ENCODE data around the gene ITGAV.
"Not testable (repeated sequence)": the region's sequence is repeated elsewhere in the genome, so short reads cannot be mapped to it uniquely, and the experiment has no call there.

ITGAV gene

GRCh38 chr2:186561467-186562208, 28.2 kb upstream of the ITGAV start:
- no peaks in the 10 kb centered on the region for H3K9me3 Mint-ChIP-seq
- no peak for ATAC-seq

GRCh38 chr2:186562209-186562578, 27.7 kb upstream of the ITGAV start:
- Mint-ChIP-seq H3K4me1 (no peaks in the 10 kb centered on the region), H3K27ac (no peak overlapping the region), H3K36me3 (ENCODE audit: low read depth) (no peaks in the 10 kb centered on the region), H3K4me3 (no peak overlapping the region), H3K27me3 (peaks cover 12% of the 10 kb centered on the region), H3K9me3 (no peaks in the 10 kb centered on the region)
- ATAC-seq (no peak), DNase-seq (no peak)

More at GRCh38 chr2:186561467-186562208, 28.2 kb upstream of the ITGAV start:
- no peak overlapping the region for H3K27ac Mint-ChIP-seq
- peaks cover 12% of the 10 kb centered on the region for H3K27me3 Mint-ChIP-seq
- H3K4me3 Mint-ChIP-seq, result no peak overlapping the region
- no peak for DNase-seq
- no peaks in the 10 kb centered on the region for H3K36me3 Mint-ChIP-seq (ENCODE audit: low read depth)
- no peaks in the 10 kb centered on the region for H3K4me1 Mint-ChIP-seq

GRCh38 chr2:186568600-186568999, 21.3 kb upstream of the ITGAV start:
- H3K4me1 Mint-ChIP-seq; H3K9me3 Mint-ChIP-seq; DNase-seq; ATAC-seq; H3K4me3 Mint-ChIP-seq; H3K27me3 Mint-ChIP-seq; H3K27ac Mint-ChIP-seq; H3K36me3 Mint-ChIP-seq (ENCODE audit: low read depth): not testable (repeated sequence)

GRCh38 chr2:186569127-186569526, 20.7 kb upstream of the ITGAV start:
- H3K4me1 Mint-ChIP-seq; H3K27ac Mint-ChIP-seq; H3K36me3 Mint-ChIP-seq (ENCODE audit: low read depth); ATAC-seq; DNase-seq; H3K27me3 Mint-ChIP-seq; H3K9me3 Mint-ChIP-seq; H3K4me3 Mint-ChIP-seq: not testable (repeated sequence)

GRCh38 chr2:186569897-186570296, 20.0 kb upstream of the ITGAV start:
- peaks cover 4% of the 10 kb centered on the region for H3K27me3 Mint-ChIP-seq
- H3K9me3 Mint-ChIP-seq, result no peaks in the 10 kb centered on the region
- no peak for ATAC-seq
- H3K4me1 Mint-ChIP-seq, result no peaks in the 10 kb centered on the region
- no peak overlapping the region for H3K27ac Mint-ChIP-seq
- no peak overlapping the region for H3K4me3 Mint-ChIP-seq
- no peak for DNase-seq
- H3K36me3 Mint-ChIP-seq (ENCODE audit: low read depth), result no peaks in the 10 kb centered on the region

- no peaks in the 10 kb centered on the region for H3K36me3 Mint-ChIP-seq (ENCODE audit: low read depth)
- H3K9me3 Mint-ChIP-seq, result no peaks in the 10 kb centered on the region
- H3K27ac Mint-ChIP-seq, result no peak overlapping the region
- no peak for ATAC-seq
- H3K4me1 Mint-ChIP-seq, result peaks cover 3% of the 10 kb centered on the region
- no peak overlapping the region for H3K4me3 Mint-ChIP-seq
- DNase-seq, result no peak
- H3K27me3 Mint-ChIP-seq, result peaks cover 2% of the 10 kb centered on the region
Measured at GRCh38 chr2:186570604-186571003, 19.3 kb upstream of the ITGAV start.

GRCh38 chr2:186572705-186573104, 17.2 kb upstream of the ITGAV start:
- H3K36me3 Mint-ChIP-seq (ENCODE audit: low read depth), result no peaks in the 10 kb centered on the region

GRCh38 chr2:186573531-186573930, 16.3 kb upstream of the ITGAV start:
- H3K4me3 Mint-ChIP-seq, result no peak overlapping the region
- H3K4me1 Mint-ChIP-seq, result peaks cover 3% of the 10 kb centered on the region
- H3K27ac Mint-ChIP-seq, result no peak overlapping the region
- no peaks in the 10 kb centered on the region for H3K27me3 Mint-ChIP-seq
- H3K9me3 Mint-ChIP-seq, result no peaks in the 10 kb centered on the region
- H3K36me3 Mint-ChIP-seq (ENCODE audit: low read depth), result no peaks in the 10 kb centered on the region
- ATAC-seq (no peak), DNase-seq (no peak)

More at GRCh38 chr2:186572705-186573104, 17.2 kb upstream of the ITGAV start:
- Mint-ChIP-seq H3K9me3 (no peaks in the 10 kb centered on the region), H3K4me3 (no peak overlapping the region), H3K4me1 (peaks cover 3% of the 10 kb centered on the region), H3K27ac (no peak overlapping the region), H3K27me3 (no peaks in the 10 kb centered on the region)
- ATAC-seq (no peak), DNase-seq (no peak)

GRCh38 chr2:186575302-186575701, 14.6 kb upstream of the ITGAV start:
- Mint-ChIP-seq H3K27ac (no peak overlapping the region), H3K9me3 (no peaks in the 10 kb centered on the region), H3K4me1 (peaks cover 3% of the 10 kb centered on the region), H3K27me3 (no peaks in the 10 kb centered on the region), H3K4me3 (no peak overlapping the region), H3K36me3 (ENCODE audit: low read depth) (no peaks in the 10 kb centered on the region)
- ATAC-seq, result peak; percentile 86
- DNase-seq, result no peak

- H3K36me3 Mint-ChIP-seq (ENCODE audit: low read depth), result no peaks in the 10 kb centered on the region
Measured at GRCh38 chr2:186575856-186576255, 14.0 kb upstream of the ITGAV start.

GRCh38 chr2:186576614-186577013, 13.2 kb upstream of the ITGAV start:
- no peak for ATAC-seq
- no peaks in the 10 kb centered on the region for H3K9me3 Mint-ChIP-seq

More at GRCh38 chr2:186575856-186576255, 14.0 kb upstream of the ITGAV start:
- Mint-ChIP-seq H3K27ac (no peak overlapping the region), H3K4me3 (no peak overlapping the region), H3K9me3 (no peaks in the 10 kb centered on the region), H3K4me1 (peaks cover 3% of the 10 kb centered on the region), H3K27me3 (no peaks in the 10 kb centered on the region)
- no peak for DNase-seq
- ATAC-seq, result no peak

GRCh38 chr2:186582698-186583097, 7.2 kb upstream of the ITGAV start:
- DNase-seq, result no peak
- no peak for ATAC-seq
- Mint-ChIP-seq H3K36me3 (ENCODE audit: low read depth) (no peaks in the 10 kb centered on the region), H3K4me1 (no peaks in the 10 kb centered on the region), H3K27me3 (no peaks in the 10 kb centered on the region), H3K27ac (no peak overlapping the region), H3K4me3 (no peak overlapping the region), H3K9me3 (no peaks in the 10 kb centered on the region)

More at GRCh38 chr2:186576614-186577013, 13.2 kb upstream of the ITGAV start:
- Mint-ChIP-seq H3K27ac (no peak overlapping the region), H3K27me3 (no peaks in the 10 kb centered on the region), H3K36me3 (ENCODE audit: low read depth) (no peaks in the 10 kb centered on the region), H3K4me3 (no peak overlapping the region), H3K4me1 (peaks cover 3% of the 10 kb centered on the region)
- DNase-seq, result no peak

GRCh38 chr2:186584053-186584452, 5.8 kb upstream of the ITGAV start:
- no peaks in the 10 kb centered on the region for H3K36me3 Mint-ChIP-seq (ENCODE audit: low read depth)
- no peak overlapping the region for H3K27ac Mint-ChIP-seq
- H3K27me3 Mint-ChIP-seq, result no peaks in the 10 kb centered on the region
- H3K4me1 Mint-ChIP-seq, result peaks cover 3% of the 10 kb centered on the region
- DNase-seq (no peak), ATAC-seq (no peak)
- no peak overlapping the region for H3K4me3 Mint-ChIP-seq
- H3K9me3 Mint-ChIP-seq, result no peaks in the 10 kb centered on the region

- DNase-seq (no peak), ATAC-seq (no peak)
- Mint-ChIP-seq H3K9me3 (no peaks in the 10 kb centered on the region), H3K4me3 (no peak overlapping the region), H3K4me1 (peaks cover 27% of the 10 kb centered on the region), H3K27me3 (no peaks in the 10 kb centered on the region), H3K27ac (no peak overlapping the region), H3K36me3 (ENCODE audit: low read depth) (no peaks in the 10 kb centered on the region)
Measured at GRCh38 chr2:186588421-186588820, 1.4 kb upstream of the ITGAV start.

- peaks cover 28% of the 10 kb centered on the region for H3K4me1 Mint-ChIP-seq
- H3K27ac Mint-ChIP-seq, result peak overlapping the region; percentile 23
- no peaks in the 10 kb centered on the region for H3K27me3 Mint-ChIP-seq
- peak overlapping the region; percentile 88 for H3K4me3 Mint-ChIP-seq
- H3K9me3 Mint-ChIP-seq, result no peaks in the 10 kb centered on the region
- ATAC-seq (no peak), DNase-seq (no peak)
- no peaks in the 10 kb centered on the region for H3K36me3 Mint-ChIP-seq (ENCODE audit: low read depth)
Measured at GRCh38 chr2:186588940-186589611, 780 bp upstream of the ITGAV start.

All from activated naive CD8-positive, alpha-beta T cell treated with anti-CD3 and anti-CD28 coated beads, Interleukin-2, amount 50 U/mL, for 24 hours (primary cell).